ENCODE measurements around the gene MS4A18. TPM values are rescaled to one million over a fixed set of nuclear protein-coding genes. Genes with fewer than 3 reads are reported as not detected.

Gene MS4A18
- total RNA-seq, 1 experiment from 2014 or later, result not detected

GRCh38 chr11:60762851-60763691, 38.6 kb downstream of the MS4A18 start:
- Mint-ChIP-seq H3K4me1 (peaks cover 21% of the 10 kb centered on the region), H3K36me3 (no peaks in the 10 kb centered on the region), H3K27ac (no peak overlapping the region), H3K9me3 (no peaks in the 10 kb centered on the region), H3K27me3 (ENCODE audit: low read depth) (peaks cover 18% of the 10 kb centered on the region), H3K4me3 (no peak overlapping the region)
- ATAC-seq (peak; percentile 60), DNase-seq (ENCODE audit: low spot score) (no peak)
- POLR2A ChIA-PET, result no interaction called here
- CTCF ChIA-PET, result interaction anchor here (0.6 to 6.0 kb wide), 51 partner anchors 8 to 989 kb away, joined by 3 to 125 read pairs (median 5); partner anchors contain the start of genes MS4A10, MS4A18, MS4A8 and PRPF19
- TF ChIP-seq ZNF263 (CRISPR knock-in tag; IDR thresholded peaks at IDR 0.05; ENCODE audit: low read depth) (no peak), CTCF (IDR thresholded peaks at IDR 0.05) (peak; percentile 54; the same call in 1 of the 2 replicates)

DNA sequence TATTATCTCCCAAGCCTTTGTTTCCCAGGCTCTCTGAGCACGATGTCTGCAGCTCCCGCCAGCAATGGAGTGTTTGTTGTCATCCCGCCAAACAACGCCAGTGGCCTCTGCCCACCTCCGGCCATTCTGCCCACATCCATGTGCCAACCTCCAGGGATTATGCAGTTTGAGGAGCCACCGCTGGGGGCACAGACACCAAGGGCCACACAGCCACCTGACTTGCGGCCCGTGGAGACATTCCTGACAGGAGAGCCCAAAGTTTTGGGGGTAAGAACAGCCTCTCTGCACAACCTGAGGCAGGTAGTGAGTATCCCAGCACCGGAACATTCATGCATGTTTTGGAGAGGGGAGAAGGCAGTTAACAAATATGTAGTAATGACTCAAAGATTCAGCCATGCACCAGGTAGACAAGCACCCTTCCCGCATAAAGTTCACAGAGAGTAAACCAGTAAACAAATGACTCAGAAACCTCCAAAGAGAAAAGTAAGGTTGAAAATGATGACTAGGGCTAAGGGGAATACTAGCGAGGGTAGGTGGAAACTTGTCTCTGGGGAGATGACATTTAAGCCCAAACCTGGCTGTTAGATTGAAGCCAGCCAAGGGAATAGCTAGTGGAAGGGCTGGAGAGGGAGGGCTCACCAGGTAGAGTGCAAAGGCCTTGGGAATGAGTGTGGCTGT, 39.3 kb downstream of the MS4A18 start:
- CTCF ChIA-PET, result interaction anchor here (0.8 to 6.0 kb wide), 37 partner anchors 11 to 513 kb away, joined by 3 to 125 read pairs (median 6); partner anchors contain the start of genes MS4A10, MS4A18 and MS4A8
- POLR2A ChIA-PET, result interaction anchor here (0.6 kb wide), 1 partner anchor 1155 kb away, joined by 4 read pairs; no protein-coding TSS in a partner anchor
- no peak overlapping the region for H3K4me3 Mint-ChIP-seq
- no peak for TF ChIP-seq NR3C1 (CRISPR knock-in tag; conservative IDR thresholded peaks at IDR 0.05; ENCODE audit: low read depth)
- TF ChIP-seq AR (CRISPR knock-in tag; IDR thresholded peaks at IDR 0.05), result no peak
- no peak for TF ChIP-seq SP1 (CRISPR knock-in tag; conservative IDR thresholded peaks at IDR 0.05)
- TF ChIP-seq ELF4 (CRISPR knock-in tag; IDR thresholded peaks at IDR 0.05; ENCODE audit: low read depth), result no peak
- TF ChIP-seq ZNF138 (CRISPR knock-in tag; conservative IDR thresholded peaks at IDR 0.05), result no peak
- no peak for TF ChIP-seq FOXP1 (CRISPR knock-in tag; IDR thresholded peaks at IDR 0.05; ENCODE audit: borderline replicate concordance)
- no peak for TF ChIP-seq JUN (CRISPR knock-in tag; IDR thresholded peaks at IDR 0.05)
- peaks cover 26% of the 10 kb centered on the region for H3K27me3 Mint-ChIP-seq (ENCODE audit: low read depth)
- H3K9me3 Mint-ChIP-seq, result no peaks in the 10 kb centered on the region
- ATAC-seq (no peak), DNase-seq (ENCODE audit: low spot score) (no peak)
- 0 out of 2 replicates have a peak overlapping the region, but pooled peaks have one; percentile 43 for H3K27ac Mint-ChIP-seq
- H3K4me1 Mint-ChIP-seq, result peaks cover 22% of the 10 kb centered on the region
- H3K36me3 Mint-ChIP-seq, result no peaks in the 10 kb centered on the region; the same call in 1 of the 2 replicates

DNA sequence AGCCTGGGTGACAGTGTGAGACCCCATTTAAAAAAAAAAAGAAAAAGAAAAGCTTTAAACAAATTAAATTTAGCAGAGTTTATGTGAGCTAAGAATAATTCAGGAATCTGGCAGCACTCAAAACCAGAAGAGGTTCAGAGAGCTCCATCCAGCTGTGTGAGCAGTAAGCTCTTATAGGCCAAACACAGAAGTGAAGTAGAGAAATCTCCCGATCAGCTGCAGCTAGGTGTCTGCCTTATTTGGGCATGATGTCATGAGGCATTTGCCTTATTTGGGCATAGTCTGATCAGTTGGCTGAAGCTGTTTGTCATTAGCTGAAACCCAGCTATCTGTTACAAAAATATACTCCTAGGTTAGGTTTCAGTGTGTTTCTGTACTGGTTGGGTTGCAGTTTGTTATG, 40.4 kb downstream of the MS4A18 start:
- POLR2A ChIA-PET, result no interaction called here
- H3K4me1 Mint-ChIP-seq, result peaks cover 23% of the 10 kb centered on the region
- peak; percentile 26 for ATAC-seq
- H3K27me3 Mint-ChIP-seq (ENCODE audit: low read depth), result peaks cover 36% of the 10 kb centered on the region
- H3K27ac Mint-ChIP-seq, result no peak overlapping the region
- H3K9me3 Mint-ChIP-seq, result no peaks in the 10 kb centered on the region
- TF ChIP-seq FOXK1 (CRISPR knock-in tag; IDR thresholded peaks at IDR 0.05) (no peak), SP1 (CRISPR knock-in tag; conservative IDR thresholded peaks at IDR 0.05) (no peak), EMX1 (CRISPR knock-in tag; IDR thresholded peaks at IDR 0.05) (no peak), HMGA2 (CRISPR knock-in tag; IDR thresholded peaks at IDR 0.05) (no peak), ERG (CRISPR knock-in tag; IDR thresholded peaks at IDR 0.05) (no peak), CREB1 (CRISPR knock-in tag; IDR thresholded peaks at IDR 0.05) (no peak), RELA (CRISPR knock-in tag; IDR thresholded peaks at IDR 0.05; ENCODE audit: borderline replicate concordance) (no peak), ZNF219 (CRISPR knock-in tag; IDR thresholded peaks at IDR 0.05; ENCODE audit: borderline replicate concordance) (no peak), MYBL2 (CRISPR knock-in tag; IDR thresholded peaks at IDR 0.05) (no peak), TEAD1 (CRISPR knock-in tag; IDR thresholded peaks at IDR 0.05) (no peak)
- H3K4me3 Mint-ChIP-seq, result no peak overlapping the region
- DNase-seq (ENCODE audit: low spot score), result no peak
- H3K36me3 Mint-ChIP-seq, result no peaks in the 10 kb centered on the region; the same call in 1 of the 2 replicates
- CTCF ChIA-PET, result interaction anchor here (0.6 to 6.0 kb wide), 10 partner anchors 8 to 379 kb away, joined by 3 to 125 read pairs (median 6); partner anchors contain the start of gene MS4A15
